ENCODE results near the gene LGALS8. TPM values are rescaled to one million over a fixed set of nuclear protein-coding genes. Genes with fewer than 3 reads are reported as not detected.

LGALS8 gene
- total and polyA plus RNA-seq, 2 of the 4 experiments (the other 2 are of a cell fraction), result 41.3 to 57.7 TPM

DNA sequence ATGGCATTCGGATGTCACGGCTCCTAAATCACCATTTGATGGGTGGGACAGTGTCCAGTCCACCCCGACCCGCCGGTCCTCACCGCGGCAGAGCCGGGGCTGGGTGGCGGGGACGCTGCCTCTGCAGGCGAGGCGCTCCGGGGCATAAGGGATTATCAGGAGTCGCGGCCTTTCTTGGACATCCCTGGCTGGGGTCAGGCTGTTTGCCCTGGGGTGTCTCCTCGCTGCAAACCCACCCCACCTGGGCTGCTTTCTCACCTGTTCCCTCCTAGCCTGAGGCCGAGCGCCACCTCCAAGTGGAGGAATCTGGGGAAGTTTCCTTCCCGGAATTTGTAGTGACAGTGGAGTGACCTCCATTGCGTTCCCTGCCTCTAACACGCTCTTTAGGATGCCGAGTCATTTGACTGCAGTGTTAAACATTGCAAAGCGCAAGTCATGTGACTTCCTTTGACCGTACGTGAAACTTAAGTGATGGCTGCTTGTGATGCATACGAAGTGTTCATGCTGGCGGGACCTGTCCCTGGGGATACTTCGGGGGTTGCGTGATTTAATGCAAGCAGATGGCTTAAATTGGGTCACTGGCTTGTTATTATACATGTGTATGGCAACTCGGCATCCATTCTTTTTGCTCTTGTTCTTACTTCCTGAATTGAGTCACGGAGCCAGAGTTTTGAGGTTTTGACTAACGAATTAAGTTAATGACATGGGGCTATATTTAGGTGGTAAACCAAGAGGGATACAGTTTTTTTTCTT, 536 bp downstream of the LGALS8 start:
- BruUV-seq (replicated peaks), result TSS peak; percentile 28
- ChIA-PET POLR2A (ENCODE audit: unreplicated experiment) (no interaction called here), CTCF (no interaction called here)
- Histone ChIP-seq H3K79me1 (ENCODE audit: low read depth in 1 of 2, low read length in 2 of 2) (peaks cover 4 to 8% of the 10 kb centered on the region in 2 experiments; a peak in 3 of 4 replicates), H3K4me2 (ENCODE audit: low read depth, low read length) (peak overlapping the region; percentile 81), H3K56ac (ENCODE audit: extremely low read depth, insufficient read depth, low read length) (peak overlapping the region; percentile 63; the same call in 1 of the 2 replicates), H3K36me3 (ENCODE audit: control insufficient read depth, insufficient read depth, low read length) (0 out of 2 replicates have a peak, but pooled peaks cover 1% of the 10 kb centered on the region), H2AK5ac (ENCODE audit: low read depth, low read length) (no peak overlapping the region; the same call in 1 of the 2 replicates), H3K9me1 (ENCODE audit: insufficient read depth, low read length) (peaks cover 3% of the 10 kb centered on the region; the same call in 1 of the 2 replicates), H3K14ac (replicated peaks; ENCODE audit: low read depth, low read length) (peak overlapping the region; percentile 93), H3K4me3 (ENCODE audit: insufficient read depth, low read depth, low read length) (peak overlapping the region; percentile 61), H4K8ac (ENCODE audit: low read depth in 2 of 2, low read length in 2 of 2) (peak overlapping the region; percentile 30 to 98), H3K18ac (ENCODE audit: low read depth, low read length) (peak overlapping the region; percentile 58), H4K20me1 (ENCODE audit: insufficient read depth, low read length) (no peaks in the 10 kb centered on the region), H2BK15ac (ENCODE audit: low read depth, low read length) (0 out of 3 replicates have a peak overlapping the region, but pooled peaks have one; percentile 1), H2BK5ac (ENCODE audit: low read depth, low read length, poor library complexity, severe bottlenecking) (peak overlapping the region; percentile 62), H3K9ac (ENCODE audit: low read depth, low read length) (peak overlapping the region; percentile 62), H2BK120ac (ENCODE audit: low read depth, low read length) (peak overlapping the region; percentile 86), H2AFZ (replicated peaks; ENCODE audit: low read length, poor library complexity) (peak overlapping the region; percentile 91), H2BK20ac (ENCODE audit: low read depth, low read length) (no peak overlapping the region; the same call in 1 of the 2 replicates), H3K4ac (ENCODE audit: low read depth, low read length) (peak overlapping the region; percentile 88), H4K5ac (ENCODE audit: low read depth, low read length) (peak overlapping the region; percentile 45), H3K9me3 (ENCODE audit: control insufficient read depth, insufficient read depth, low read length) (no peaks in the 10 kb centered on the region), H3K27me3 (ENCODE audit: control insufficient read depth, insufficient read depth, low read length) (no peaks in the 10 kb centered on the region), H3K4me1 (ENCODE audit: control insufficient read depth, insufficient read depth, low read length) (peaks cover 8% of the 10 kb centered on the region), H4K91ac (ENCODE audit: insufficient read depth, low read depth, low read length) (peak overlapping the region; percentile 65), H3K23ac (ENCODE audit: low read depth, low read length) (peak overlapping the region; percentile 85), H2AK9ac (replicated peaks; ENCODE audit: low read depth, low read length, poor library complexity) (peak overlapping the region; percentile 93), H3K27ac (ENCODE audit: insufficient read depth, low read length) (peak overlapping the region; percentile 67)
- intact Hi-C loops (cut with micrococcal nuclease), result loop anchor here (5.0 kb wide), 1 partner anchor 242 kb away; the partner anchor contains the start of gene ERO1B
- dilution Hi-C loops (cut with HindIII; ENCODE audit: low sequenced_read_pairs, unreplicated experiment), result no loop called here
- peak; percentile 75 for ATAC-seq (ENCODE audit: low read depth)
- in situ Hi-C loops (cut with MboI; ENCODE audit: low sequenced_read_pairs), result no loop called here
- 0% methylated on average over 9 of the region's 32 CpGs; no CpG with 5 or more reads in 1 of the 2 experiments for WGBS, 2 experiments (ENCODE audit: extremely low coverage in 2 of 2, insufficient read length in 1 of 2)
- DNase-seq, result peak; percentile 86
- TF ChIP-seq BHLHE40 (IDR thresholded peaks at IDR 0.05; ENCODE audit: low read depth, low read length), result peak; percentile 69; the same call in 1 of the 2 replicates
- no peak for TF ChIP-seq SMC3 (IDR thresholded peaks at IDR 0.05; ENCODE audit: low read depth, low read length)
- TF ChIP-seq MAZ (IDR thresholded peaks at IDR 0.05; ENCODE audit: borderline replicate concordance, low read depth, low read length), result no peak
- TF ChIP-seq POLR2A (IDR thresholded peaks at IDR 0.05; ENCODE audit: low read depth, low read length), result peak; percentile 72
- no peak for TF ChIP-seq CHD1 (IDR thresholded peaks at IDR 0.05; ENCODE audit: low read depth, low read length)
- TF ChIP-seq MXI1 (IDR thresholded peaks at IDR 0.05; ENCODE audit: borderline replicate concordance, low read depth, low read length), result 0 out of 2 replicates have a peak, but pooled peaks have one; percentile 2
- TF ChIP-seq MAFK (IDR thresholded peaks at IDR 0.05; ENCODE audit: low read depth, low read length), result no peak
- TF ChIP-seq, protein P1, sequence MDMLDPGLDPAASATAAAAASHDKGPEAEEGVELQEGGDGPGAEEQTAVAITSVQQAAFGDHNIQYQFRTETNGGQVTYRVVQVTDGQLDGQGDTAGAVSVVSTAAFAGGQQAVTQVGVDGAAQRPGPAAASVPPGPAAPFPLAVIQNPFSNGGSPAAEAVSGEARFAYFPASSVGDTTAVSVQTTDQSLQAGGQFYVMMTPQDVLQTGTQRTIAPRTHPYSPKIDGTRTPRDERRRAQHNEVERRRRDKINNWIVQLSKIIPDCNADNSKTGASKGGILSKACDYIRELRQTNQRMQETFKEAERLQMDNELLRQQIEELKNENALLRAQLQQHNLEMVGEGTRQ (IDR thresholded peaks at IDR 0.05; ENCODE audit: low read depth, low read length), result peak; percentile 88
- TF ChIP-seq, protein P2, sequence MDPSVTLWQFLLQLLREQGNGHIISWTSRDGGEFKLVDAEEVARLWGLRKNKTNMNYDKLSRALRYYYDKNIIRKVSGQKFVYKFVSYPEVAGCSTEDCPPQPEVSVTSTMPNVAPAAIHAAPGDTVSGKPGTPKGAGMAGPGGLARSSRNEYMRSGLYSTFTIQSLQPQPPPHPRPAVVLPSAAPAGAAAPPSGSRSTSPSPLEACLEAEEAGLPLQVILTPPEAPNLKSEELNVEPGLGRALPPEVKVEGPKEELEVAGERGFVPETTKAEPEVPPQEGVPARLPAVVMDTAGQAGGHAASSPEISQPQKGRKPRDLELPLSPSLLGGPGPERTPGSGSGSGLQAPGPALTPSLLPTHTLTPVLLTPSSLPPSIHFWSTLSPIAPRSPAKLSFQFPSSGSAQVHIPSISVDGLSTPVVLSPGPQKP (IDR thresholded peaks at IDR 0.05; ENCODE audit: borderline replicate concordance, low read depth, low read length), result no peak
- TF ChIP-seq FOS (IDR thresholded peaks at IDR 0.05; ENCODE audit: low read depth, low read length), result no peak
- peak; percentile 60; the same call in 1 of the 2 replicates for TF ChIP-seq CEBPB (IDR thresholded peaks at IDR 0.05; ENCODE audit: low read depth, low read length)
- TF ChIP-seq NFE2L2 (IDR thresholded peaks at IDR 0.05; ENCODE audit: low read depth, low read length), result peak; percentile 69; the same call in 1 of the 2 replicates
- TF ChIP-seq RFX5 (IDR thresholded peaks at IDR 0.05; ENCODE audit: low read depth, low read length), result no peak
- no peak for TF ChIP-seq RCOR1 (IDR thresholded peaks at IDR 0.05; ENCODE audit: insufficient replicate concordance, low read length)
- no peak for TF ChIP-seq RAD21 (IDR thresholded peaks at IDR 0.05; ENCODE audit: low read length)

Measured in IMR-90 (cell line).